Osteocyte (in vitro differentiated cells): ENCODE measurements around the gene CHGA. TPM values are rescaled to one million over a fixed set of nuclear protein-coding genes. Genes with fewer than 3 reads are reported as not detected.

ENCODE experiments used
- DNase-seq: peaks from one replicate; pipeline ENCODE4 v3.0.0; 2021; ENCODE audit warnings: mixed read lengths; ENCODE audit not compliant: unreplicated experiment; ENCODE audit errors: extremely low spot score
- H3K27ac Mint-ChIP-seq: one replicate; pipeline ENCODE4 v1.8.0; 2021; ENCODE audit warnings: mild to moderate bottlenecking, mixed read lengths; ENCODE audit not compliant: unreplicated experiment
- H3K27me3 Mint-ChIP-seq: one replicate; pipeline ENCODE4 v1.8.0; 2021; ENCODE audit warnings: mixed read lengths; ENCODE audit not compliant: unreplicated experiment
- H3K36me3 Mint-ChIP-seq: one replicate; pipeline ENCODE4 v1.8.0; 2021; ENCODE audit warnings: mixed read lengths; ENCODE audit not compliant: unreplicated experiment
- H3K4me1 Mint-ChIP-seq: one replicate; pipeline ENCODE4 v1.8.0; 2021; ENCODE audit warnings: mixed read lengths; ENCODE audit not compliant: unreplicated experiment
- H3K4me3 Mint-ChIP-seq: one replicate; pipeline ENCODE4 v1.8.0; 2021; ENCODE audit warnings: mild to moderate bottlenecking, moderate library complexity, mixed read lengths; ENCODE audit not compliant: unreplicated experiment
- H3K9me3 Mint-ChIP-seq: one replicate; pipeline ENCODE4 v1.8.0; 2021; ENCODE audit warnings: mixed read lengths; ENCODE audit not compliant: unreplicated experiment
- CTCF ChIP-seq: fragments of 200-600 bp; sonication (generic); IDR thresholded peaks from 2 replicates; pipeline ENCODE4 v1.5.0; 2021; ENCODE audit warnings: antibody characterized with exemption, mild to moderate bottlenecking, moderate library complexity
- long read RNA-seq: library from polyadenylated mRNA; unstranded; transcript quantifications from one replicate; pipeline ENCODE4 v2.0.0, GENCODE V29; 2021
- total RNA-seq: library from RNA; stranded (reverse); gene quantifications from 2 replicates; pipeline ENCODE4 v1.2.1, GENCODE V29; 2021

The CHGA gene
- 0.27 TPM in 1 of 2 replicates, not detected in the other for total RNA-seq
- long read RNA-seq = 0 reads

DNA sequence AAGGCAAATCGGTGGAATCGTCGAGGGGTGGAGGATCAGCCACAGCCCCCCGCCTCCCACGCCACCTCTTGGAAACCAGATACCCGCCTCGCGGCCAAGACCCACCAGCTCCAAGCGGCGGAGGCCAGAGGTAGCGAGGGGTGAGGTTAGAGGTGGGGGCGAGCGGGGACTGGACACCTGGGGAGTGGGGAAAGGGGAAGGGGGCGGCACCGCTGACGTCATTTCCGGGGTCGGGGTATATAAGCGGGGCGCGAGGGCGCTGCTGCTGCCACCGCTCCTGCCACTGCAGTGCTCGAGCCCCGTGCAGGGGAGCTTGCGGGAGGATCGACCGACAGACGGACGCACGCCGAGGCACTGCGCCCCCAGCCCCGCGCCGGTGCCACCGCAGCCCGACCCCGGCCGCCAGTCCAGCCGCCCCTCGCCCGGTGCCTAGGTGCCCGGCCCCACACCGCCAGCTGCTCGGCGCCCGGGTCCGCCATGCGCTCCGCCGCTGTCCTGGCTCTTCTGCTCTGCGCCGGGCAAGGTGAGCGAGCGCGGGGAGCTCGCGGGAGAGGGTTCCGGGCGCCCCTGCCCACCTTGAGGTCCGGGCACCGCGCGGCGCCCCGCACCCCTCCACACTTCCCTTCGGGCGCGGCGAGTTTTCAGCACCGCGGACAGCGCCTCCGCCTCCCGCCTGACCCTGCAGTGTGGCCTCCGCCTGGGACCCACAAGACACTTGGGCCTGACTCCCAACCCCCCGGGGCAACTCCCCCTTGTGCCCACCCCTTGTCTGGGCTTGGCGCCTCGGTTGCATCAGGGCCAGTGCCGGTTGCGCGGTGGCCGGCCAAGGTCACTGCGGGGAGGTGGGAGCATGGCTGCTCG, at the start of gene CHGA:
TSS of gene CHGA (plus strand) at position 268 of the 861 bp plus-strand sequence. CDS start at position 478, 210 bp downstream.
- Mint-ChIP-seq H3K27me3 (peaks cover 36% of the 10 kb centered on the region), H3K4me1 (peaks cover 3% of the 10 kb centered on the region), H3K9me3 (no peaks in the 10 kb centered on the region), H3K27ac (no peak within 1 kb of the TSS), H3K4me3 (peak within 1 kb of the TSS; percentile 32), H3K36me3 (no peaks in the 10 kb centered on the region)
- no peak for TF ChIP-seq CTCF
- DNase-seq = peak; percentile 90

- no peak for TF ChIP-seq CTCF
- H3K27me3 Mint-ChIP-seq = peaks cover 51% of the 10 kb centered on the region
- H3K27ac Mint-ChIP-seq = no peak overlapping the region
- H3K36me3 Mint-ChIP-seq = no peaks in the 10 kb centered on the region
- no peak for DNase-seq
- peaks cover 2% of the 10 kb centered on the region for H3K4me1 Mint-ChIP-seq
- H3K4me3 Mint-ChIP-seq = no peak overlapping the region
- H3K9me3 Mint-ChIP-seq = peaks cover 3% of the 10 kb centered on the region
These were observed 47.8 kb upstream of the CHGA start for GRCh38 chr14:92874962-92875661.

DNA sequence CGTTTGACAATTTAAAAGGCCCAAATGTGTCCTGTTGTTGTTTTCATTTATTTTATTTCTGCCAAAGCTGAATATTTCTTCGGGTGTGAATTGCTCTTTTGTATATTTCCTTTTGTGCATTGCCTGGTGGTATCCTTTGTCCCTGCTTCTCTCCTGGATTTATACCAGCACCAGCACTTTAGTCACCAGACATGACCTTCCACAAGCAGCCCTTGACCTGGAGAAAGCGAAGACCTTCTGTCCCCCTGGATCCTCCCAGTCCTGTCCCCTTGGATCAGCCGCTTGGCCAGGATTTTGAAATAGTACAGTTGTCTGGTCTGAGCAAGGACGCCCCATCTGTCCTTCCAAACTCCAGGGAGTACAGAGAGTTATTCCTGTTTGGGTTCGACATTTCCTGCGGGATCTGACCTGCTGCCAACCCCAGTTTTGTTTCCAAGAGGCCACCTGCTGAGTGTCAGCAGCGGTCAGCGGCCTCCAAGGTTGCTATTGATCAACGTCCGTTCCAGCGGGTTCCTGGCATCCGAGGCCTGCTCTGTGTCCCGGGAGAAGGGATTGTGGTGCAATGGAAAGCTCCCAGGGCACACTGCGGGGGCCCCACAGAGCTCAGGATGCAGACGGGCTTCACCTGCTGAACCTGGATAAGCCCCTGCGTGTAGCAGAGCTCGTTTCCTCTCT, 45.1 kb upstream of the CHGA start:
- H3K4me1 Mint-ChIP-seq = peaks cover 2% of the 10 kb centered on the region
- no peak for DNase-seq
- no peak overlapping the region for H3K27ac Mint-ChIP-seq
- peaks cover 66% of the 10 kb centered on the region for H3K27me3 Mint-ChIP-seq
- no peaks in the 10 kb centered on the region for H3K9me3 Mint-ChIP-seq
- no peaks in the 10 kb centered on the region for H3K36me3 Mint-ChIP-seq
- no peak overlapping the region for H3K4me3 Mint-ChIP-seq
- no peak for TF ChIP-seq CTCF

- Mint-ChIP-seq H3K27me3 (peaks cover 59% of the 10 kb centered on the region), H3K4me3 (no peak overlapping the region), H3K27ac (no peak overlapping the region), H3K4me1 (peaks cover 2% of the 10 kb centered on the region), H3K36me3 (no peaks in the 10 kb centered on the region), H3K9me3 (no peaks in the 10 kb centered on the region)
- DNase-seq = no peak
- no peak for TF ChIP-seq CTCF
These were observed 42.6 kb upstream of the CHGA start for GRCh38 chr14:92880351-92880750.
